Measurements from ENCODE around the gene BMP6.

DNA sequence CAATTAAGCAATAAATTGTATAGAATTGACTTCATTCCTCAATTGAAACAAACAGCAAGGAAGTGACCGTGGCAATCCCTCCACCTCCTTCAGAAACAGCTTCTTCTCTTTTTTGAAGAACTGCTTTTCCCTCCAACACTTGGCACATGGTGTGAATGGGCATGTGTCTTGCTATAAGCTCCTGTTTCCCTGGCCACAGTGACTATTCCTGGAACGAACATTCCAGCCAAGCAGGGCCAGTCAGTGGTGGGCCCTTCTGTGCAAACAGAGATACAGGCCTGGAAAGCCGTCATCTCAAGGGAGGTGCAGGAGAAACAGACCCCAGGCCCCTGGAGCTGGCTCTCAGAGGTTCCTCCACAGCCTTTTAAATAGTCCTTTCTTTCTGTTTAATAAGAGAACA, 177.8 kb downstream of the BMP6 start:
- TF ChIP-seq, protein P1, sequence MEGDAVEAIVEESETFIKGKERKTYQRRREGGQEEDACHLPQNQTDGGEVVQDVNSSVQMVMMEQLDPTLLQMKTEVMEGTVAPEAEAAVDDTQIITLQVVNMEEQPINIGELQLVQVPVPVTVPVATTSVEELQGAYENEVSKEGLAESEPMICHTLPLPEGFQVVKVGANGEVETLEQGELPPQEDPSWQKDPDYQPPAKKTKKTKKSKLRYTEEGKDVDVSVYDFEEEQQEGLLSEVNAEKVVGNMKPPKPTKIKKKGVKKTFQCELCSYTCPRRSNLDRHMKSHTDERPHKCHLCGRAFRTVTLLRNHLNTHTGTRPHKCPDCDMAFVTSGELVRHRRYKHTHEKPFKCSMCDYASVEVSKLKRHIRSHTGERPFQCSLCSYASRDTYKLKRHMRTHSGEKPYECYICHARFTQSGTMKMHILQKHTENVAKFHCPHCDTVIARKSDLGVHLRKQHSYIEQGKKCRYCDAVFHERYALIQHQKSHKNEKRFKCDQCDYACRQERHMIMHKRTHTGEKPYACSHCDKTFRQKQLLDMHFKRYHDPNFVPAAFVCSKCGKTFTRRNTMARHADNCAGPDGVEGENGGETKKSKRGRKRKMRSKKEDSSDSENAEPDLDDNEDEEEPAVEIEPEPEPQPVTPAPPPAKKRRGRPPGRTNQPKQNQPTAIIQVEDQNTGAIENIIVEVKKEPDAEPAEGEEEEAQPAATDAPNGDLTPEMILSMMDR (conservative IDR thresholded peaks at IDR 0.05) = no peak
- no peak for TF ChIP-seq ZFX (IDR thresholded peaks at IDR 0.05)

Data from C4-2B (cell line).